NCI-H128 (cell line): ENCODE results near the gene SNAP25.

Source experiments
- DNase-seq: peaks from one replicate; lab custom pipeline; 2025; ENCODE audit not compliant: unreplicated experiment; lab: John Stamatoyannopoulos, UW

SNAP25 gene

DNA sequence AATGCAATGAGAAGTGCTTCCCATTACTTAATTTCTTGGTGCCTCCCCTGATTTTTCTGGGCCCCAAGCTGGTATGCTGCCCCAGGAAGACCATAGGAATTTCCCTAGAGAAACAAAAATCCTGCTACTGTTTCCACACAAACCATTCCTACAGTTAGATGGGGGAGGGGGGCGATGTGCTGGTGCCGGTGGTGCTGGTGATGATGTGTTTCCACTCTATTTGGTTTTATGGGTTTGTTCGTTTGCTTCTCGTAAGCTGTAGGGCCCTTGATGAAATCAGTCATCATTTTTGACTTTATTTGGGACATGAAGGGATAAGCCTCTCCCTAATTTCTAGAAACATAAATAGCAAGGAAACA lies 110.2 kb downstream of the SNAP25 start:
- DNase-seq, result no peak

DNA sequence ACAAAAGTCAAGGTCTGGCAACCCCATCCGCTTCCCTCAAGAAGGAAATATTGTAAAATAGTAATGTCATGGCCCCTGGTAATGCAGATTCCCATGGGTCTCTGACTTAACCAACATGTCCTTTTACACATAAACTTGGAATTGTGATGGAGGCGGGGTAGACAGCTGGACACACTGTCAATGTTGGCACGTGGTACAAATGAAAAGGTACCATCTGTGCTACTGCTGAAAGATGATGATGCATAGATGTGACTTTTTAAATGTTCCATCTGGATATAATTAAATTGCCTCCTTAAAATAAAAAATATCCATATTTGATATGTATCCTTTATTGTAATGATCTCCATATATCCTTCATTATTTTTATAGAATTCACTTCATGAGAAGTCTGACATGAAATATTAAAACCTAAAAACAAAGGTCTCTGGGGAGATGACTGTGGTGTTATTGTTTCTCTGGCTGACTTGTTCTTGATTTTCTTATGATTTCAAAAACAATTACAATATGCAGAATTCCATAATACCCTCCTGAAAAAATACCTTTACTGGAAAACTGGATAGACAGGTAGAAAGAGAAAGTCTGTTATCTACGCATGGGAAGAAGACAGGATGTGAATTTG lies 110.9 kb downstream of the SNAP25 start:
- no peak for DNase-seq

DNA sequence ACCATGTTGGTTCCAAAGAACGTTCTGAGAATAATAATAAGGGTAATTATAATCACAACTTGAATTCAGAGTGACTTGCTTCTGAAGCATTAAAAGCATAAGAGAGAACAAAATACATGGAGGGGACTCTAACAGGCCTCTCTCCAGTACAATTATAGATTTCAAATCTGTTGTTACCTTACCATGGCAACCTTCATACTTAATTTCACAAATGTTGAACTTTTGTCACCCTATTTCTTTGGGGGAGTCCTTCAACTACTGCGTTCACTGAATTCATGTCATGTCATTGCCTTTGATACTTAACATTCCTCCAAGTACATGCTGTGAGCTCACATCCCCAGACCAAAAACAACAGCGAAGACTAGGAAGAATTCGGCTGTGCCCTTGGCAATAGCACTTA lies 111.4 kb downstream of the SNAP25 start:
- DNase-seq, result no peak

DNA sequence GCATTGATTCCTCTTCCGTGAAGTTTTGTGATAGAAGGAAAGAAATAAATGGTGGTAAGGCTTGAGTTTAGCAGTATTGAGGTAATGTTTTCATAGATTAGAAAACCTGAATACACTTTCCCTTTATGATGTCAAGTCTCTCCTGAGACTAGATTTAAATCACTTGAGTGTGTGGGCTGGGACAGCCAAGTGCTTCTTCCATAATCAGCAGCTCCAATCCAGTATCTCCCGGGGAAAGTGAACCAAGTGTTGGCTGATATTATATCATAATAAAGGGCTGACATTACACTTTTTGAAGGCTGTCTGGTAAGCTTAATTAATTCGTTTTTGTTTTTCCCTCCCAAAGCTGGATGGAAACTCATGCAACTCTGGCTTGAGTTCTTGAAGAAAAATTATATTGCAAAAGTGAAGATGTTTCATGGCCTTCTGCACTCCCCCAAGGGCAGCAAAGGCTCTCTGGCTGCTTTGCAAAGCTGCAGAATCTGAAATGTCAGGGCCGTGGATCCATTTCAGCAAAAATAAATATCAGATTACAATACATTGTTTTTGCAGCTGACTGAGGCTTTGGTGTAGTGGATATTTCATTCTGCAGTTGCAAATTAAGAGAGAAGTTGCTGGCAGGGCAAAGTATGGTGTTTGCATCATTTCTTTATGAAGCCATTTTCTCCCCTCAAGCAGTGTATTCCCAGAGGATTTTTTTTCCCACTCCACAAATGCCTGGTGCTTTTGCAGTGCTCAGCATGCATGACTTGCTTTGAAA lies 114.2 kb downstream of the SNAP25 start:
- DNase-seq, result peak; percentile 63

DNA sequence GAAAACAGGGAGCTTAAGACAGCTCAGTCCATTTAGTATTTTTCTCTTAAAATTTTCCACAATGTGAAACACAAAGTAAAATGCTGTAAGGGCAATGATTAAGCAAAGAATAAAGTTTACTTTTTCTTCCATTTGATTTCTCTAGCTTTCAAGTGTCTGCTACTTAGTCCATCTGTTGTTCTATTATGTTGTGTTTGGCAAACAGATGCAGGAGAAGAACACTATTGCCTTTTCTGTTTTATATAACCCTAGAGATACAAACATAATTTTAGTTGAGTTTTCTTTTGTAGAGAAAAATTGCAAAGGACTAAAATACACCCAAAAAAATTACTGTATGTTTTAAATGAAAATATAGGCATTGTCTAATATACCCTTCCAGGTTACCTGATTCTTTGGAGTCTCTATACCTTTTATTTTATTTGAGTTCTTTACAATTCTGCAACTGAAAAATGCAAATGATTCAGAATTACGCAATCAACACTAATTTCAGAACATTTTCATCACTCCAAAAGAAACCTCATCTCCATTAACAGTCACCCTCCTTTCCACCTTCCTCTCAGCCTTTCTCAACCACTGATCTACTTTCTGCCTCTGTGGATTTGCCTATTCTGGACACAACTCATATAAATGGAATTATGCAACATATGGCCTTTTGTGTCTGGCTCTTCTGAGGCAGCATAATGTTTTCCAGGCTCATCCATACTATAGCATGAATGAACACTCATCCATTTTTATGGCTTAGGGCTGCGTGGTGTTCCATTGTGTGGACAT lies 118.5 kb downstream of the SNAP25 start:
- no peak for DNase-seq

DNA sequence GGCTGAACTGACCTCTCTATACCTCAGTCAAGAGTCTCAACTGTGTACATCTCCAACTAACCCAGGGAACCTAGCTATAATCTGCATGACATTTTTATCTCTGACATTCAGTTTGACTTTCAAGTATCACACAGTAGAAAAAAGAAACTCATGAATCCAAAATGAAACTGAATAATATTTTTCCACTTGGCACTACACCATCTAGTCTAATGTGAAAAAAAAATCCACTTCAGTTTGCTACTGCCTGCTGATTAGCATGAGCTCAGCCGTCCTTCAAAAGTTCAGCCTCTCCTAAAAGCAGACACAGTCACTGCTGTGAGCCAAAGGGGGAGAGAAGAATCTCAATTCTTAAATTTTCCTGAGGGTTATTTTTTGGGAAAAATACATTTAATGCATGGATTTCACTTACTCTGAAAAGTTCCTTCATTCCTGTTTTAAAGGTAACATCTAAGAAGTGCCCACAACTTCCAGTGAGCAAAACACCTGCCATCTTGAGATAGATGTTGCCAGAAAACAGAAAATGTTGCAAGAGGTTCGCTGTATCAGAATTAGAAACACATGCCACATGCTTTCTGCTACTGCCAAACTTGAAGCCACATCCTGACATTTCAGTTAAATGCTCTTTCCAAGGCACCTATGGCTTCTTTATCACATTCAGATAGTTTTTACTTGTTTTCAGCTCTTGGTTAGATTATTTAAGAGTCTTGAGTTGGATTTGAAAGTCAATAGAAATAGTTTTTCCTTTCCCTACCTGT lies 120.0 kb downstream of the SNAP25 start:
- DNase-seq, result no peak

DNA sequence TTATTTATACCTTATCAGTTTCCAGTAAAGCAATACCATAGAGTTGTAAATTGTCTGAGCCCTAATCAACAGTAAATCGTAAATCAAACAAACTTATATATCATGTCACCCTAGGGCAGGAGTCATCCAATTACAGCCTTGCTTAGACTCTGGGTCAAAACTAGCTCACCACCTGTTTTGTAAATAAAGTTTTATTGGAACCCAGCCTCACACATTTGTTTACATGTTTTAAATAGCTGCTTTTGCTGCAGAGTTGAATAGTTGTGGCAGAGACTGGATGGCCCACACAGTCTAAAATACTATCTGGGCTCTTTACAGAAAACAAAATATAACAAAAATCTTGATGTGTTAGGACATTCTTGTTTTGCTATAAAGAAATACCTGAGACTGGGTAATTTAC lies 121.0 kb downstream of the SNAP25 start:
- DNase-seq, result no peak

DNA sequence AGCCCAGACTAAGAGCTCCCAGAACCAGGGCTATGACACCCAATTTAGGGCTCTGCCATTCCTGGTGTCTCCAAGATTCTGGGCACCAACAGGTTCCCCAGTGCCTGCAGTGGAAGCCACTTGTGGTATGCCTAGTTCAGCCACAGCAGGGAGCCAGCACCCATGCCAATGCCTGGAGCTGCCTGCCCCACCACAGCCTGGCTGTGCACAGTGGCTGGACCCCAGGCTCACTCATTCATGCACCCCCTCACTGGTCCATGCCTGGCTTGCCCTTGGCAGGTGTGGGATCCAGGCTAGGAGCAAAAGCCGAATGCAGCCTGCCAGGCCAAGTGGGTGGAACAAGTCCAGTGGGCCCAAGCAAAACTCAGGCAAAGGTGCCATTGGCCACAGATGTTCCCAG lies 123.5 kb downstream of the SNAP25 start:
- DNase-seq, result no peak

DNA sequence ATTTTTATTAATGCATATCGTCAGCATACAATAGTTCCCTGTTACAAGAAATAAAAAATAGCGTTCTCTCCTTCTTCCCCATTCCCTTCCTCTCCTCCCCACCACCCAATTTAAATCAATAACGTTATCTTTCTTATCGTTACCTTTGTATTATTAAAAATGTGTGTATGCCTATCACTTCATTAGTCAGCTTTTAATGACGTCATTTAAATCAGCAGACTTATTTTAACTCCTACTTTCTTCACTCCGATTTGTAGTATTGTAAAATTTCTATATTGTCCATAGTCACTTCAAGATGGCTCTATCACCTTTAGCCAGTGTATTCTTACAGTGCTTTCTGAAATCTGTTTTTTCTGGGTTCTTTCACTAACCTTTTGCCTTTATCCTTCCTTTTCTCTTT lies 126.3 kb downstream of the SNAP25 start:
- no peak for DNase-seq

DNA sequence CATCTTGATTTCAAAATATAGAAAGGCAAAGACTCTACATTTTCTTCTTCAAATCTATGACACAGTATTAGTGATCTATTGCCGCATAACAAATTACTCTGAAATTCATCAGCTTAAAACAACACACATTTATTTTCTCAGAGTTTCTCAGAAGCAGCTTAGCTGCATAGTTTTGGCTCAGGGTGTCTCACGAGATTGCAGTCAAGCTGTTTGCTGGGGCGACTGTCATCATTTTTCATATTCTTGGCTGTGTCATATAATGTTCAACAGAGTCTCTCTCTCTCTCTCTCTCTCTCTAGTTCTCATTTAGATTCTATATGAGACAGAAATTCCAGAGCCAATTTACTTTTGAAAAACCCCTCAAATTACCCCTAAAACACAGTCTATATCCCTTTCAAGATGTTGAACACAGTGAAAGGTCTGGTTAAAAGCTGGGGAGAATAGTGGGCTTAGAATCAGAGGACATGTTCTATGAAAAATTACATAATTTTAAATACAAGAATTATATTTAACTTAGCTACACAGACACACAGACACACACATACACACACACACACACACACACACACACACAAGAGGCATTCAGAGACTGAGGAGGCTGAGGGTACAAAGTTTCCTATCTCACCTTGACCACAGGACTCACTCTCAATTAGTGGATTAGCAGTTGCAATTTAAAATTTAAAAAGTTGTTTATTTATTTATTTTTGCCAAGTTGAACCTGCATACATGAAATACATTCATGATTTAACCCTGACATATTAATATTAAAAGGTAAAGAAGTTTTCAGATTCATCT lies 128.7 kb downstream of the SNAP25 start:
- no peak for DNase-seq

DNA sequence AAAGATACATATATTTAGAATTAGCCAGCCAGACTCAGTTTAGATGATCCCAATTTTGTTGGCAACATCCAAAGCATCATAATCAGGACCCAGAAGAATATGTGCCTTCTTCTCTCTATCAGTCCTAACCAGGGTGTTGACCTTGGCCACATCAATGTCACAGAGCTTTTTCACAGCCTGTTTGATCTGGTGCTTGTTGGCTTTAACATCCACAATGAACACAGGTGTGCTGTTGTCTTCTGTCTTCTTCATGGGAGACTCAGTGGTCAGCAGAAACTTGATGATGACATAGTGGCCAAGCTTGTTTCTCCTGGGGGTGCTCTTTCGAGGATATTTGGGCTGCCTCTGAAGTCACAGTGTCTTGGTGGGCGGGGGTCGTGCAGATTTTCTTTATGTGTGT lies 130.5 kb downstream of the SNAP25 start:
- no peak for DNase-seq

DNA sequence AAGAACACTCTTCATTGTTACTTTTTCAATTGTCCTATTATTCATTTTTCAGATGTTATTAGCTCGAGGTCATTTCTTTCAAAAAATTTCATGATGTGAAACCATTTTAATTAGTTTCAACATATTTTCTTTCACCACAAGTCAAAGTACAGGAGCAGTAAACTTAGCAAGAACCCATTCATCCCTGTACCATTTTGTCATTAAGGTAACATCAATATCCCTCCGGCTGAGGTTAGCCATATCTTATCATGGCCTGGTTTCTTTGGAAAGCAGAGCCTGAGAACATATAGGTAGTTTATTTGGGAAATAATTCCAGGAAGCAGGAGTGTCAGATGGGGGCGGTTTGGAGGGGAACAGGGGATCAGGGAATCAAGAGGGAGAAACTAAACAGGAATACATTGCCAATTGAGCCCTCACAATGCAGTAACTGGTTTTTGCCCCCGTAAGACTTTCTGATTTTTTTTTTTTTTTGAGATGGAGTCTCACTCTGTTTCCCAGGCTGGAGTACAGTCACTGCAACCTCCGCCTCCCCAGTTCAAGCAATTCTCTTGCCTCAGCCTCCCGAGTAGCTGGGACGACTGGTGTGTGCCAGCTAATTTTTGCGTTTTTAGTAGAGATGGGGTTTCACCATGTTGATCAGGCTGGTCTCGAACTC lies 131.7 kb downstream of the SNAP25 start:
- no peak for DNase-seq

DNA sequence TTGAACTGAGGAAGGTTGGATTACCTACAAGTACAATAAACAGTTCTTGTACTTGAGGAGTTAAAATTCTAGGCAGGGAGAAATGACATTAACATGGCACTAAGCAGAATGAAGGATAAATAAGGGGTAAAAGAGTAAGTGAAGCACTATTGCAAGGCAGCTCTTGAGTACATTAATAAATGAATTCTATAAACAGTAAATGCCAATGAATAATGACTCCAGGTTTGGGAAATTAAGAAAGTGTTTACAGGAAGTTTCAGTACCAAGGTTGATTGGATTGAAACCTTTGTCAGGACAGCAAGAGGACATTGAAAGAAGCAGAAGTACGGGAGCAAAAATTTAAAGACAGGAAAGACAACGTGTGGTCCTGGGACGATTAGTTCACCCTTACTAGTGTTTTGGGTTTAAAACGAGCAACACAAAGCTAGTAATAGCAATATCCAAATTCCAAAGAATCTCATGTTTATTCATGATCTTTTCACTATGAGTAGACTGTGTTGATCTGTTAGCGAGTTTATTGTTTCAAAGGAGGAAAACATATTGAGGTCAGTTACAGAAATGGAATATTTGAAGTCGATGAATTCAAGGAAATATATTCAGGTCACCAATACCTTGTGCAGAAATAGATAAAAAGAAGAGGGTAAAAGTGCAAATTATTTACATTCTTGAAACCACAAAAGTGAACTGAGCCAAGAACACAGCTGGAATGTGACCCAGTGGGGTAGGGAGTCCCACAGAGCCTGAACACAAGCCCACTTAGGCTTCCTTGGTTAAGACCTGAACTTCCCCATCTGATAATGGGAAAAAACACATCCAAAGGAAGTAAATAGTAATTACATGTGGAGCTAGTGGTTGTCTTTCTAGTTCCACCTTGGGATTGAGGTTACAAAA lies 134.5 kb downstream of the SNAP25 start:
- DNase-seq, result no peak

DNA sequence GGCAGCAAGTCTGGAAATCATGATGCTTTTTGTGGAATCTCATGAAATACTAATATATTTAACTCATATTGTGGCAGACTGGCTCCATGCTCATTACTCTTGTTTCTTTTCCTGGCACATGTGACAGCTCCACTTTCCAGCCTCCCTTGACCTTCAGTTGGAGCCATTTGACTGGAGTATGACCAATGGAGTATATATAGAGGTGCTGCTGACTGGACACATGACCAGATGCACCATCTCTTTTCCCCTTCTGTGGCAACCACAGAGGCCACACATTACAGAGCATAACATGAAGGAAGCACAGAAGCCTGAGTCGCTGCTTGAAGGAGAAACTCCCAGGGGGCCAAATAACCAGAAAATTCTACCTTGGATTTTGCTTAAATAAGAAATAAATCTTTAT lies 138.0 kb downstream of the SNAP25 start:
- no peak for DNase-seq
